ENCODE results near the gene ELAVL3.
"Not testable (repeated sequence)": the region's sequence is repeated elsewhere in the genome, so short reads cannot be mapped to it uniquely, and the experiment has no call there.

The ELAVL3 gene

DNA sequence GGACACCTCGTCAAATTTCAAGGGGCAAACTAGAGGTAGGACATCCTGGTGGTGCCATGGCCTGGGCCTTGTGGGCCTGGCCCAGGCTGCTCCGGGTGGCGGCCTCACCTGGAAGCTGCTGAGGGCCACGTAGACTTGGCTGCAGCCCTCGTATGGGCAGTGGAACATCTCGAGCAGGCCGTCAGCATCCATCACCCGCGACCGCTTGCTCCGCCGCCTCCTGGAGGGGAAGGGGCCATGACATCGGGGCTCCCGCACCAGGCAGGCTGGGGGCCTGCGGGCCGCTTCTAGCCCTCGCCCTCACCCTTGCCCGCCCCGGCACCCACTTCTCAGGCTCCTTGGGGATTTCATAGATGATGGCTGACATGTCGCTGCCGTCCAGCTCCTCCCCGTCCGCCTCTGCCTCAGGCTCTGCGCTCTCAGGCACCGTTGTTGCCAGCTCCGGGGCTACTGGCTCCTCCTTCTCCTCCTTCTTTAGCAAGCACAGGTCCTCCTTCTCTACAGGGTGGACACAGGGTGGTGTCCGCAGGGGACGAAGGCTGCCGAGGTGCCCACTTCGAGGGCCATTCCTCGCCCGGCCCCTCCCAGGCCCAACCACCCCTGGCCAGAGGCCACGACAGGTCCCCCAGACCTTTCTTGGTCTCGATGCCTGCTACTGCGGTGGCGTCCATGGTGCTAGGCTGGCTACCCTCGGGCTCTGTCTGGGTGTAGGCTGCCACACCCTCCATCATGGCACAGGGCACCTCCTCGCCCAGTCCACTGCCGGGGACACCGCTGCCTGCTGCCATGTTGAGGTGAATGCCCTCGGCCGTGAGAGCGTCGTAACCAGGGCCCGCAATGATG is 6.0 kb upstream of the ELAVL3 start:
- no peak for DNase-seq (ENCODE audit: low read depth)

DNA sequence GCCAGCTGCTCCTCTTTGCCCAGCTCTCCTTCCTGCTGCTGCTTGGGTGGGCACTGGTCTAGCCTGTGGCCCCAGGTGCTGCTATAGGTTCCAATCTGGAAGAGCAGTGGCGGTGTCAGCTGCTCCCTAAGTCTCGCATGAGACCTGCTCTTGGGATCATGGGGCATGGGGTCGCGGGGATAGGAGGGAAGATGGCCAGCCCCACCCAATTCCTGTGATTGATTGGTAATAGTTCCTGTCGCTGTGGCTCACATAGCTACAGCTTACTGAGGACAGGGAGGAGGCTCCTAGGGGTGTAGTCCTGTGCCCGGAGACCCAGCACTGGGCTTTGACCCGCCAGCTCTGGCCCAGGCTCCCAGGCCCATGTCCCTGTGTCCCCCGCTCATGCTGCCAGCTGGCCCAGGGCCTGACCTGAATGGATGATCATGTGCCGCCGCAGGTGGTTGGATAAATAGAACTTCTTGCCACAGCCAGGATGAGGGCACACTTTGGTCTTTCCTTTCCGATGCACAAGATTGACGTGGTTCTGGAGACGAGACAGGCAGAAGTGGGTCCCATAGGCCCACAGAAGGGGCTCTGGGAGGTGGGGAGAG is 4.5 kb upstream of the ELAVL3 start:
- no peak for DNase-seq (ENCODE audit: low read depth)

DNA sequence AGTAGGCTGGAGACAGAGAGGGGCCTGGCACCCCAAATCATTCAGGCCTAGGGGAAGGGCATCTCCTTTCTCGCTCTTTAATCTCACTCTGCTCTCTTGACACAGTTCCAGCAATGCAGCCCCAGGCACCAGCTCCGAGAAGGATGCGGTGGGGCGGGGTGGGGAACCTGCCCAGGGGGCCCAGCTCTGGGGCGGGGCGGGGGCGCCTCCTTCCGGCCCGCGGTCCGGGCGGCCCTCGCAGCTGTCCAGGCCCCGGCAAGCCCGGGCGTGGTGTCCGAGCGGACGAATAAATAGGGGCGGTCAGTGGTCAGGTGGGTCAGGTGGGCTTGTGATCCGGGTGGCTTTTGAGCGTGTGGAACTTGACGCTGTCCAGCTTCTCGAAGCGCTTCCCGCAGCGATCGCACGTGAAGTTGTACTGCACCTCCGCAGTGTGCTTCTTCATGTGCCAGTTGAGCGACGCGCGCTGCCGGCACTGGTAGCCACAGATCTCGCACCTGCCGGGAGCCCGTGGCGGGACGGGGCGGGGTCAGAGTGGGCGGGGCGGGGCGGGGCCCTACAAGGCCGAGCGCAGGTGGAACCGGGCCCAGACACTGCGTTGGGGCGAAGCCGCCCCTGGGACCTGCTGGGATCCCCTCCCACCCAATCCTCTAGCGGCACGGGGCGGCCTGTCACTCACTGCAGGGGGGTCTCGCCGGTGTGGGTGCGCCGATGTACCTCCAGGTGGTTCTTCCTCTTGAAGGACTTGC is 2.7 kb upstream of the ELAVL3 start:
- DNase-seq (ENCODE audit: low read depth), result no peak

DNA sequence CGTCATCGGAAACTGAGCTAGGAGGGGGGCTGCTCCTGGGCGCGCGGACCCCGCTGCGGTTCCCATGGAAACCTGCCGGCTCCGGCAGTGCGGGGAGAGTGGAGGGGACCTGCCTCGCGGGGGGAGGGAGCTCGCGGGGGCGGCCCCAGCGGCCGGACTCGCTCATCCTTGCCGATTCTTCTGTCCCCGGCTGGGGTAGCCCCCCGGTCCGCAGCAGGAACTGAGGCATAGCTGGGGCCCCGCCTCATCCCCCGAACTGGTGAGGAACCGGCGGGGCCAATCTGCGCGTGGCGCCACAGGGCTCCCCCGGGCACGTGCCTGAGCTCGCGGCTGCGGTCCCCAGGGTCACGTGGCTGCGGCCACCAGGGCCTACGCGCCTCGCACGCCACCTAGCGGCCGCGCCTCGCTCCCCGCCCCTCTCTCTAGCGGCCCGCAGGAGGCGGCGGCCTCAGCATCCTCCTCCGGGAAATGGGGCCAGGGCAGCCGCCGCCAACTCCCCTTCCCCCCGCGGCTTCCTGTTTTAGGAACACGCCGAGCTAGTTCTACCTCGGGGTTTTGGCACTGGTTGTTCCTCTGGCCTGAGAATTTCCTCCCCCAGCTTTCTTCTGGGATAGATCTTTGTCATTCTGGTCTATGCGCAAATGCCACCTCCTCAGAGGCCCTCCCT is 1.7 kb upstream of the ELAVL3 start:
- peak; percentile 68 for DNase-seq (ENCODE audit: low read depth)

DNA sequence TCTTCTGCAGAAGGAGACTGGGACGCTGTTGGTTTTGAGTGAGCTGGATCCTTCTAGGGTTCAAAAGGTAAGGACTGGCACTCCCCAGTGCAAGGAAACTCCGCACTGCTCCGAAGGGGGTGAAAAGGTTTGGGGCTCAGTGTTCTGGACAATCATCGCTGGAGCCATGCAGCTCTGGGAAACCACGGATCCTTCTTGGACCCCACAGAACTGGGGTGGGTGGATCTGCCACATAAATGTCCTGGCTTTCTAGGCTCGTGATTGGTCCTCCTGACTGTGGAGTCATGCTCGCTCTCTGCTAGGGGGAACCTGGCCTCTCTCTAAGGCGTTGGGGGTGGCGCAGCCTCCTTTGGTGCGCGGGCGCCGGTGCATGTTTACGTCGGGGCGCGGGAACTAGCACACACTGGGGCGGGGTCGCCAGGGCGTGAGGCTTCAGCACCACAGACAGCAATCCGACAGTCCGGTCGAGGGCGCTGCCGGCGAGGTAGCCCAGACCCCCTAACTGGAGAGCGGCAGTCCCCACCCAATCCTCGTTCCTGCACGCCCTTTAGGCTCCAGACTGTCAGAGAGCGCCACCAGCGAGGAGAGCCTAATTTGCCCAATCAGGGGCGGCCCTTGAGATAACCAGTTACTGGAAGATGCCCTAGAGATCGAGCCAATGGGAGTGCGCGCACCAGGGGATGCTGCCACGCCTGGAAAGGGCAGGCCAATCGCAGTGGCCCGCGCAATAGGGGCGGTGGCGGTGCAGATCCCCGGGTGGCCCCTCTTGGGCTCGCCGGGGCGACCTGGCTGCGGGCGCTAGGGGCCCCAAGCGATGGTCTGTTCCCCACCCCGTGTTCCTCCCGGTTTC is 913 bp upstream of the ELAVL3 start:
- no peak for DNase-seq (ENCODE audit: low read depth)

DNA sequence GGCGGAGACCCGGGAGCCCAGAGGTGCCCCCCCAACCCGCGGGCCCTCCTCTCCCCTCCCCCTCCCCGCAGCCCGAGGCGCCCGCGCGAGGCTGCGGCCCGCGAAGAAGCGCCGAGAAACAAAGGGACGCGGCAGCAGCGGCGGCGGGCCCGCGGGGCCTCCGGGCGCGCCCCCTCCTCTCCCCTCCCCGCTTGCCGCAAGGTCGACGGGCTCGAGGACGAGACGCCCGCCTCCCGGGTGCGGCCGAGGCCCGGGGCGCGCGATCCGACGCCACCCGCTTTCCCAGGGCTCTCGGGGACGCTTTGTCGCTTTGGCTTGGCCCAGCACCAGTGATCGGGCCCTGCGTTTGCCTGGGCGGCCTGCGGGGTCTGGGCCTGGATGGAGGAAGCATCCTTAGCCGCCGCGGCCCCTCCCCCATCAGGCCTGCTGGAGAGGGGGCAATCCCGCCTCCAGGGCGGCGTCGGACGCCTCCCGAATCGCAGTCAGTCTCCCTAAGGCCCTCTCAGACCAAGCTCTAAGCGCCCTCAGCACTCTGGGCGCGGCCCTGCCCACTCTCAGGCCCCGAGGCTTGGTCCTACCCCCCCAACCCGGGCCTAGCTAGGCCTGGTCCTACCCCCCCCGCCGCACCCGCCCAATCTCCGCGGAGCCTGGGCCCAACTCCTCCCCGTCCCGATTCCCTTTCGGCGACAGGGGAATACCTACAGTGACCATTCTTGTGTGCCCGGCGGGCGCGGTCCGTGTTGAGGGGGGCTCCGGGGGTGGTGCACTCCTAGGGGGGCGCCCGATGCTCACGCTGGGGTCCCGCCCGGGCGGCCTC is 740 bp downstream of the ELAVL3 start:
- no peak for DNase-seq (ENCODE audit: low read depth)

DNA sequence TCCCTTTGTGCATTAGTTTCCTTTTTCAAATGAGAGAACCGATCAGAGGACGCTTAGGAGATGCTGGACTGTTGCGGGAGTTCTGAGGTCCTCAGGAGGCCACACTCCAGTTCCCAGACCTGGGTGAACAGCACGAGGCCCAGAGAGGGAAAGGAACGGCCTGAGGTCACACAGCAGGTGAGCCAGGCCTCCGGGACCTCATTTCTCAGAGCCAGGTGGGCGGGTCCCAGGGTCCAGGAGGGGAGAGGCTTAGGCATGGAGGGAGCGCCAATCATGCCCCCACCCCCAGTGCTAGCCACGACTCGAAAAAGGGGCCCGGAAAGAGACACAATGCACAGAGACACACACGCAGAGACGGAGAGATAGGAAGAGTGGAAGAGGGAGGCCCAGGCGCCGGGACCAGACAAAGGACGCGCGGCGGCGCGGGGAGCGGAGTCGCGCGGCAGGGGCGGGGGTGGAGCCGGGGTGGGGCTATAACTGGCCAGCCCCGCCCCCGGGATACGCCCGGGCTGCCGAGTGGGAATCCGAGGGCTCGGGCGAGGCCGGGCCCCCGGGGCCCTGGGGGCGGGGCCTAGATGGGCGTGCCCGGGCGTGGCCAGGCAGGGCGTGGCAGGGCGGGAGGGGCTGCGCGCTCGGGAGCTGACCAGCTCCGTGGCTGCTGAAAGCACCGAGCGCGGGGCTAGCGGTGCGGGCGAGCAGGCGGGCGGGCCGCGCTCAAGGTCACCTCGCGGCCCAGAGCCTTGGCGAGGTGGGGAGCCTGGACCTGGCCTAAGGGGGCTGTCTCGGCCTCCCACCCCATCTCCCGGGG is 1.6 kb downstream of the ELAVL3 start:
- DNase-seq (ENCODE audit: low read depth), result no peak

DNA sequence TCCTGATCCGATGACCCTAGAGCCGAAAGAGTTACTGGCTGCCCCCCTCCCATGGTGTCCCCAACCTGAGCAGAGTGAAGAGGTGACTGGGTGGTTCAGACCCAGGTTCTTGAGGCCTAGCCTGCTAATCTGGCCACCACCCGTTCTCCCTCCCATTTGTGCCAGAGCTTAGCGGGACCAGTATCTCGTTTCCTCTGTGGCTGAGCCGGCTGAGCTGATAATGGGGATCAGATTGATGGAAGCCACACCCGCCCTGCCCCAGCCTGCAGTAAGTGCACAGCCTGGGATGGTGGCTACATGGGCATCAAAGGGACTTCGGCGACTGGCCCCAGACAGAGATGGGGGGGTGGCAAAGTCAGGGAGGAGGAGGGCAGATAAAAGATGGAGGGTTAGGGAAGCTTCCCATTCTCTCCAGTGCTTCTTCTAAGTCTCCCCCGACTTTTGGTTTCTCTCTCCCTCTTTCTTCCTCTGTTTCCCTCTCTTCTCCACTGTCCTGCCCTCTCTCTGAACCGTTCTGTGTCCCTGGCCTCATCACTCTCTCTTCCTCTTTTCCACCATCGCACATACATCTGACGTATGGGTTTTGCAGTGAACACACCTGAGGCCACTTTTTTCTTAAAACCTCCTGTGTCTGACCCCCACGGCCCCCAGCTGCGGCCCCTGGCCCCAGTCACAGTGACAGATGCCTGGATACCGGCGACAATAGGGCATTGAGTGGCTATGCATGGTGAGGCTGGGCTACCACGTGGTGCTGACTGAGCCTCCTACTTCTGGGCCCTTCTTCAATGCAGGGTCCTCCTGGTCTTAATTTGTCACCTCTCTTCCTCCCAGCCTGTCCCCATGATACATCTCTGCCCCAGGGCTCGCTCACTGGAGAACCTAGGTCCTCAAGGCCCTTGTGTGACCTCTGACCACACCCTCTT is 2.4 kb downstream of the ELAVL3 start:
- DNase-seq (ENCODE audit: low read depth), result no peak

DNA sequence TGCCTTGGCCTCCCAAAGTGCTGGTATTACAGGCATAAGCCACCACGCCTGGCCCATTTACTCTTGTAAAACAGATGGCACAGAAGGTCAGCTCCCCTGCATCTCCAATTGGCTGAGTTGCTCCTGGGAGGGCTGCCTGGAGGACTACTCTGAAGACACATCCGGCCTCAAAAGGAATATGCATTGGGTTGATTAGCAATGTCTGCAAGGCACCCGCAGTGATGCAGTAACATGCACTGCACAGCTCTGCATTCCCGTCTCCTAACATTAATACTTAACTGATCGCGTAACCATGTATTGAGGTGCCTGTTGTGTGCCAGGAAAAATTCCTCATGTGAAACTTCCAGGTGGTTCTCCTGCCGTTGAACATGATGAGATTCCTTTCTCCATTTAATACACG is 5.0 kb downstream of the ELAVL3 start:
- no peak for DNase-seq (ENCODE audit: low read depth)

DNA sequence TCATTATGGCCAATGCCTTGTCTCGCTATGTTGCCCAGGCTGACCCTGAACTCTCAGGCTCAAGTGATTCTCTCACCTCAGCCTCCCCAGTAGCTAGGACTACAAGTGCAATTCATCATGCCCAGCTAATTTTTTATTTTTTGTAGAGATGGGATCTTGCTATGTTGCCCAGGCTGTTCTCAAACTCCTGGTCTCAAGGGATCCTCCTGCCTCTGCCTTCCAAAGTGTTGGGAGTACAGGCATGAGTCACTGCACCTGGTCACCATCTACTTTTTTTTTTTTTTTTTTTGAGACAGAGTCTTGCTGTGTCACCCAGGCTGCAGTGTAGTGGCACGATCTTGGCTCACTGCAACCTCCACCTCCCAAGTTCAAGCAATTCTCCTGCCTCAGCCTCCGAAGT is 5.5 kb downstream of the ELAVL3 start:
- DNase-seq (ENCODE audit: low read depth), result not testable (repeated sequence)

DNA sequence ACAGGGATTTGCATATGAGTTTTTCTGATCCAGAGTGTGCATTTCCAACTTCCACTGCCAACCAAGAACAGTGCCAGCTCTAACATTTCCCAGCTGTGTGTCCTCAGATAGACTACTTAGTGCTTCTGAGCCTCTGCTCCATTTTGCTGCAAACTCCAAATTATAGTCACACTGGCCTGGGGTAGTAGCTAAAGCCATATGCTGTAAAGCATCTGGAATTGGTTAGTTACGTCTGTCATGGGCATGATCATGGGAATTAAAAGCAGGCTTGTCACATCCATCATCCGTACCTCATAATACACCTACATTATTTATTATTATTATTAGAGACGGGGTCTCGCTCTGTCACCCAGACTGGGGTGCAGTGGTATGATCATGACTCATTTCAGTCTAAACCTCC is 7.1 kb downstream of the ELAVL3 start:
- DNase-seq (ENCODE audit: low read depth), result no peak

DNA sequence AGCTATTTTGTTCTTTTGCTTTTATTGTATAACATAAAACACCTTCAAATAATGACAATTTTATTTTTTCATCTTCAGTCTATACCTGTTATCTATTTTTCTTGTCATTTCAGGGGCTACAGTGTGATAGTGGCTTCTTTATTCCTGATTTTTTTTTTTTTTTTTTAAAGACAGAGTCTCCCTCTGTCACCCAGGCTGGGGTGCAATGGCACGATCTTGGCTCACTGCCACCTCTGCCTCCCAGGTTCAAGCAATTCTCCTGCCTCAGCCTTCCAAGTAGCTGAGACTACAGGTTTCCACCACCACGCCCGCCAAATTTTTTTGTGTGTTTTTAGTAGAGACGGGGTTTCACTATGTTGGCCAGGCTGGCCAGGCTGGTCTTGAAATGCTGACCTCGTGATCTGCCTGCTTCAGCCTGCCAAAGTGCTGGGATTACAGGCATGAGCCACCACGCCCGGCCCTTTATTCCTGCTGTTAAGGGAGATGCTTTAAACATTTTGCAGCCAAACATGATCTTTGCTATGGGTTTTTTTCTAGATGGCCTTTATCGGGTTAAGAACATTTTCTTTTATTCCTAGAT is 12.5 kb downstream of the ELAVL3 start:
- not testable (repeated sequence) for DNase-seq (ENCODE audit: low read depth)

DNA sequence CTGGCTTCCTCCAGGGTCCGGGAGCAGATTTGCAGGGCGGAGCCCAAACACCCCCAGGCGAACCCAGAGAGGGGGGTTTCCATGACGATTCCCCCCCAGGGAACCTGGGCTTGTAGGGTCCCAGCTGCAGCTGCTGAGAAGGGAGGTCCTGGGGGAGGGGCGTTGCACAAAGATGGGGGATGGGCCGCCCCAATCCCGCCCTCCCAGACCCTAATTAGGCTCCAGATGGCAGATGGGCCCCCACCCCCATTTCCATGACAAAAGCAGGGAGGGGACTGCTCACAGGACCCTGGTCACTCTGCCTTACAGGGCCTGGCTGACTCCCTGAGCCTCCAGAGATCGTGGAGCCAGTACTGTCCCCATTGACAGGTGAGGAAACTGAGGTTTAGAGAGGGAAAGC is 15.2 kb downstream of the ELAVL3 start:
- DNase-seq (ENCODE audit: low read depth), result no peak

DNA sequence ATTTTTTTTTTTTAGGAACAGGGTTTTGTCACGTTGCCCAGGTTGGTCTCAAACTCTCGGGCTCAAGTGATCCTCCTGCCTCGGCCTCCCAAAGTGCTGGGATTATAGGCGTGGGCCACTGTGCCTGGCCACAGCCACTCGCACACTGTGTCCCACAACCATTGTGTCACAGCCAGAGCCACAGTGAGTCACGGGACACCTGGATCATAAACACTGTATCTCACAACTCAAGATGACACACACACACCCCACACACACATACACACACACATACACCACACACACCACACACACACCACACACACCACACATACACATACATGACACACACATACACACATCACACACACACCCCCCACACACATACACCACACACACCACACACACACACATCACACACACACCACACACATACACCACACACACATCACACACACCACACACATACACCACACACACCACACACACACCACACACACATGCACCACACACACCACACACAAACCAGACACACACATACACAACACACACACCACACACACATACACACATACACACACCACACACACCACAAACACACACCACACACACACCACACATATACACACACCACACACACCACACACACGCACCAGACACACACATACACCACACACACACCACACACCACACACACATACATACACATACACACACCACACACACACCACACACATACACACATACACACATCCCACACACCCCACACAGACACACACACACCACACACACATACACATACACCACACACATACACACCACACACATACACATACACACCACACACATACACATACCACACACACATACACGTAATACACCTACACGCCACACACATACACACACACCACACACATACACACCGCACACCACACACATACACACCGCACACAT is 16.2 kb downstream of the ELAVL3 start:
- no peak for DNase-seq (ENCODE audit: low read depth)

DNA sequence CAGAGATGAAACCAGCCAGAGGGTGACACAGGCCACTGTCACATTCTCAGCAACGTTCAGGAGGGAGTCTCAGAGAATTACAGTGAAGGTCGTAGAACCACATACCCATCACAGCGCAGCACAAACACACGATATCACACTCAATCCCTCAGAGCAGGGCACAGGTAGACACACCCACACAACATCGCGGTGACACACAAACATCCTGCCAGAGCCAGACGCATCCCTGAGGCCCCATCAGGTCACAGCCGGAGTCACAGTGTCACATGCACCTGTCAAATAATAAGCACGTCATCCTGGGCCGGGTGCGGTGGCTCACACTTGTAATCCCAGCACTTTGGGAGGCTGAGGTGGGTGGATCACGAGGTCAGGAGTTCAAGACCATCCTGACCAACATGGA is 17.5 kb downstream of the ELAVL3 start:
- DNase-seq (ENCODE audit: low read depth), result no peak

DNA sequence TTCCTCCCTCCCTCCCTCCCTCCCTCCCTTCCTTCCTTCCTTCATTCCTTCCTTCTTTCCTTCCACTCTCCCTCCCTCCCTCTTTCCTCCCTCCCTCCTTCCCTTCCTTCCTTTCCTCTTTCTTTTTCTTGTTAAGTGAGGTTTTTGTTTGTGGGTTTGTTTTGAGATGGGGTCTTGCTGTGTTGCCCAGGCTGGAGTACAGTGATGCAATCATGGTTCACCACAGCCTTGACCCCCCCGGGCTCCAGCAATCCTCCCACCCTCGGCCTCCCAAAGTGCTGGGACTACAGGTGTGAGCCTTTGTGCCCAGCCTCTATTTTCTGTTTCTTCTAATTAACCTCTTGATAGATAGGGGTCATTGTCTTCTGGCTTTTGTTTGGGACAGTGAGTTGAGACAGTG is 19.4 kb downstream of the ELAVL3 start:
- no peak for DNase-seq (ENCODE audit: low read depth)

DNA sequence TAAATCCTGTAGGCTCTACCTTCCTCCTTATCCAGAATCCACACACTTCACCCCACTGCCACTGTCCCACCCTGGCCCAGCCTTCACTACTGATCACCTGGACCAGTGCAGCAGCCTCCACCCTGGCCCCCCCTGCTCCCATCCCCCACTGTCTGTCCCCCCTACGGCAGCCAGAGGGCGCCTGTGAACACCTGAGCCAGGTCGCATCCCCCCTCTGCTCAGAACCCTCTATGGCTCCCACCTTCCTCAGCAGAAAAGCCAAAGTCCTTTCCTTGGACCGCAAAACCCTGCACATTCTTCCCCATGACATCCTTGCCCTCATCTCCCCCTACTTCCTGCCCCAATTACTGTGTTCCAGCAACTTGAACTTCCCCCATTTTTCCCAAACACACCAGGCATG is 20.6 kb downstream of the ELAVL3 start:
- no peak for DNase-seq (ENCODE audit: low read depth)
